Activated T-cell treated with anti-CD3 and anti-CD28 coated beads for 4 hours (primary cell): ENCODE data around the gene CYTH4.
"Not testable (repeated sequence)": the region's sequence is repeated elsewhere in the genome, so short reads cannot be mapped to it uniquely, and the experiment has no call there.

ENCODE experiments used
- DNase-seq: peaks from one replicate; pipeline ENCODE4 v3.0.0-alpha.2; 2020

Gene CYTH4

DNA sequence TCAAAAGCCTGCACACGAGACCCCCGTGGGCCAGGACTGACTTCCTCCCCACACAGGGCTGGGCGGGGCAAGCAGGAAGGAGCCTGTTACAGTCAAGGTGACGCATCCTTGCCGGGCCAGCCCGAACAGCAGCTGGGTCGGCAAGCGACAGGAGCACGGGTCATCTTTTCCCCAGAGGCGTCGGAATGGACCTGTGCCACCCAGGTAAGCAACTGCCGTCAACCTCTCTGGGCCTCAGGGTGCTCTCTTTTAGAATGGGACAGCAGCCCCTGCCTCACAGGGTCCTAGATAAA lies at the start of gene CYTH4:
Gene CYTH4 (plus strand): TSS at position 124 of the 293 bp plus-strand sequence. CDS start 62 bp downstream, at position 186.
- DNase-seq: peak; percentile 59

- DNase-seq: not testable (repeated sequence)
Observed at GRCh38 chr22:37233371-37233750, 48.9 kb upstream of the CYTH4 start.

- DNase-seq: no peak
Observed at GRCh38 chr22:37233751-37234631, 48.3 kb upstream of the CYTH4 start.

GRCh38 chr22:37234736-37235711 lies 47.3 kb upstream of the CYTH4 start:
- no peak for DNase-seq

- no peak for DNase-seq
Observed at GRCh38 chr22:37235897-37236607, 46.3 kb upstream of the CYTH4 start.

- no peak for DNase-seq
Observed at GRCh38 chr22:37237371-37238268, 44.7 kb upstream of the CYTH4 start.

DNA sequence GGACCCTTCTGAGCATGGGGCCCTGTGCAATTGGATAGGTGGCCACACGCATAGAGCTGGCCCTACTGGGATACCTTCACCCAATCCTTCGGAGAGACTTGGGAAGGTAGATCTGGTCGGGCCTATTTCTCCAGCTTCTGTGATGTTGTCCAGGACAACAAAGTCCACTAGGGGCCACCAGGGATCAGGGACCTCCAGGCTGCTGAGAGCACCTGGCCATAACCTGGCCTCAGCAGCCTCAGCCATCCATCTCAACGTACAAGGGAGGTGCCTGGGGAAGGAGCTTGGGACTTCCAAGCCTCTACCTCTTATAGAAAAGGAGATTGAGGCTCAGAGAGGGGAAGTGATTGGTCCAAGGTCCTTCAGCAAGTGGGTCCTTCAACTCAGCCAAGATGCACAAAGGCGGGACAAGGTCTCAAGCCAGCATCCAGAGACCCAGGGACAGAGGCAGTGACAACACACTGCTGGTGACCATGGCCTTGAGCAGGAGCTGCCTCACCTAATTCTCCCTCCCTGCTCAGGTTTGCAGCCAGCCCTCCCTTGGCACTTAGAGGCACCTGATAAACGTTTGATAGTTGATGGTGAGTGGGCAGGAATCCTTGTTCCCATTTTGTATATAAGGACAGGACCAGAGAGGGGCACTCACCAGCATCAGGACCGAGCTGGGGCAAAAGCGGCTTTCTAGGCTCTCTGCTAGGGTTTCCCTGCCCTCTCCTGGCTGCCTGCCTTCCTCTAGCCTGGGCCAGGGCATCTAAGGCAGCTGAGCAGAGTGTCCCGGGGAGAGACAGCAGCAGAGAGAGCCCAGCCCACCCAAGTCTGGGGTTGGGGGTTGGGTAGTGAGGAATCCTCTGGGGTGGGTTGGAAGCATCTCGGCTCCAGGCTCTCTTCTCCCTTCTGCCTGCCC lies 42.7 kb upstream of the CYTH4 start:
- no peak for DNase-seq

DNA sequence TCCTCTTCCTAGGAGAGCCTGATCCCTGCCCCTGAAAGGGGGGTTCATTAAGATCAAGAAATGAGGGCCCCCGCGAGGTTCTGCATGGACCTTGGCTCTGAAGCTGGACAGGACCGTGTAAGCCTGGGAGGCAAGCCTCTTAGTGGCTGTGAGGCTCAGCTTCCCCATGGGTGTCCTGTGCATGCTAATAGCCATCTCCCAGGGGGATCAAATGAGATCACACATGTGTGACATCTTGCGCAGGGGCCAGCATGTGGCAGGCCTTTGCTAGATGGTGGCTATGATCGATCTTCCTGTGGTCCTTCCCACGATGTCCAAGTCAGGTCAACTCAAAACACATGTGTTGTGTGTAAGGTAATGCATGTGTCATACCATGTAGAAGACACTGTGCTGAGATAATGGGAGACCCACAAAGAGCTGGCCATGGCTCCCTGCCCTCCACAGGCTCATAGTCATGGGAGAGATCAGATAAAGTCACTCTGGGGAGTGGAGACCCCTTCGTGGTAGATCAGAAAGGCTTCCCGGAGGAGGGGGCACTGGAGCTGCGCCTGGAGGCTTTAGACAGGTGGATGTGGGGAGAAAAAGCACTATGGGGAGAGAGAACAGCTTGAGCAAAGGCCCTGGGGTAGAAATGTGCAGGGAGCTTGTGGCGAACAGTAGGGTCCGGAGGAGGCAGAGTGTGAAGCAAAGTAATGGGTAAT lies 41.9 kb upstream of the CYTH4 start:
- DNase-seq: no peak

DNA sequence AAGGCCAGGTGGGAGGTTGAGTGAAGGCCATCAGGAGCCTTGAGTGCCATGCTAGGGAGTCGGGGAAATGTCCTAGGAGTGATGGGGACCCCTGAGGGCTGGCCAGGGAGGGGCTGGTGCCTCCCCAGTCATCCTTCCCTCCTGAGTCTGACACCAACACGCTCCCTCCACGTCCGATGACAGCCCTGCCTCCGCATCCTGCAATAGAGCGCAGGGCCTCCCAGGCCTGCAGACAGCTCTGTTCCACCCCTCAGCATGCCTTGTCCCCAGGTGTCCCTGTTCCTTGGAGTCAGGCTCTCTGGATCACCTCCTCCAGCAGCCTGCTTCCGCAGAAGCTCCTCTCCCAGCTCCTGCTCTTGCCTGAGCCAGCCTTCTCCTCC lies 41.4 kb upstream of the CYTH4 start:
- no peak for DNase-seq

- no peak for DNase-seq
Observed at GRCh38 chr22:37241351-37242142, 40.8 kb upstream of the CYTH4 start.

GRCh38 chr22:37242395-37242918 lies 39.9 kb upstream of the CYTH4 start:
- DNase-seq: peak; percentile 87

GRCh38 chr22:37243402-37244113 lies 38.8 kb upstream of the CYTH4 start:
- no peak for DNase-seq

DNA sequence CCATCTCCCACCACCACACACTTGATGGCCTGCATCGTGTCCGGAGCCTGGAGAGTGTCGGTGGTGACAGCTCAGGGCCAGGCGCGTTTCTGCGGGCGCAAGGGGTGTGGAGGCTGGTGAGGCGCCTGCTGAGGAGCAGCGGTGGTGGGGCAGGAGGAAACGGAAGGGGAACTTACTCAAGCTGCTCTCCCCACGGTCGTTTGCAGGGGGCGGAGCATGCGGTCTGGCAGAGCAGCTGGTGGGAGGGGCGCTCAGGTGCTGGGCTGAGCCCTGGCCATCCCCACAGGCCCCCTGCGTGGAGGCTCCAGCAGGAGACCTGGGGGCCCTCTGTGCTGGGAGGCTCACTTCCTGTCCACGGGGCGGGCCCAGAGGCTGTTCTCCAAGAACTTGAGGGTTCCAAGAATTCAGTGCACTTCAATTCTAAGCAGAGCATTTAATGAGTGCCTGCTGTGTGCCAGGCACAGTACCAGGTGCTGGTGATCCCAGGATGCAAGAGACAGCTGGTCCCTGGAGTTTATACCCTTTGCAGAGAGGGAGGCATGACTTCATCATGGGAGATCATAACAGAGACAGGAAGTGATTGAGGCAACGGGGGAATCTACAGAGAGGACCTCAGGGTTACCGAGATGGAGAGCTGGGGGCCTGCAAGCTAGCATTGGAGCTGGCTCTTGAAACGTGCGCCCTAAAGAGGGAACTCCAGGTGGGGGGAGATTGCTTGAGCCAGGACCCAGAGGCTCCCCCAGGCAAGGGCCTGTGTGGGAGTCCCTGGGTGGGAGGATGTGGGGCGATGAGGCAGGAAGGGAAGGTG lies 38.0 kb upstream of the CYTH4 start, which contains the start of gene RAC2:
Gene RAC2 (minus strand): TSS at position 156 of the 808 bp plus-strand sequence. CDS start 121 bp downstream, at position 35.
- peak; percentile 85 for DNase-seq

GRCh38 chr22:37244922-37245722 lies 37.2 kb upstream of the CYTH4 start:
- DNase-seq: no peak

GRCh38 chr22:37245740-37246139 lies 36.6 kb upstream of the CYTH4 start:
- DNase-seq: no peak

DNA sequence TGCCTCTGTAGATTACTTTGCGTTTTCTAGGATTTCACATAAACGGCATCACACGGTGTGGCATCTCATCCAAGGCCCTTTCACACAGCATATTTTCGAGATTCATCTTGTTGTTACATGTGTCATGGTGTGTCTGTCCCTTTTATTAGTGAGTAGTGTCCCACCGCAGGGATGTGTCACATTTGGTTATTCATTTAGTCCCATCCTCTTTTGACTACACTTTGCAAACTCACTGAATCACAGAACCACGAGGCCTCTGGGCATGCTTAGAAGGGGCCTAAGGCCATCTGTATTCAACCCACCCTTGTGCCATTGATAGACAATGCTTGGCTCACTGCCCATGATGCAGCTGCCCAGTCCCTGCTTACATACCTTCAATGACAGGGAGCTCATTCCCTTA lies 34.1 kb upstream of the CYTH4 start:
- DNase-seq: no peak

GRCh38 chr22:37249986-37250385 lies 32.3 kb upstream of the CYTH4 start:
- DNase-seq: no peak
